ENCODE data around the gene TAOK3.
A peak's percentile ranks its signal among the peaks of the same experiment; 100 is the strongest.
"Not testable (repeated sequence)": the region's sequence is repeated elsewhere in the genome, so short reads cannot be mapped to it uniquely, and the experiment has no call there.

The TAOK3 gene

DNA sequence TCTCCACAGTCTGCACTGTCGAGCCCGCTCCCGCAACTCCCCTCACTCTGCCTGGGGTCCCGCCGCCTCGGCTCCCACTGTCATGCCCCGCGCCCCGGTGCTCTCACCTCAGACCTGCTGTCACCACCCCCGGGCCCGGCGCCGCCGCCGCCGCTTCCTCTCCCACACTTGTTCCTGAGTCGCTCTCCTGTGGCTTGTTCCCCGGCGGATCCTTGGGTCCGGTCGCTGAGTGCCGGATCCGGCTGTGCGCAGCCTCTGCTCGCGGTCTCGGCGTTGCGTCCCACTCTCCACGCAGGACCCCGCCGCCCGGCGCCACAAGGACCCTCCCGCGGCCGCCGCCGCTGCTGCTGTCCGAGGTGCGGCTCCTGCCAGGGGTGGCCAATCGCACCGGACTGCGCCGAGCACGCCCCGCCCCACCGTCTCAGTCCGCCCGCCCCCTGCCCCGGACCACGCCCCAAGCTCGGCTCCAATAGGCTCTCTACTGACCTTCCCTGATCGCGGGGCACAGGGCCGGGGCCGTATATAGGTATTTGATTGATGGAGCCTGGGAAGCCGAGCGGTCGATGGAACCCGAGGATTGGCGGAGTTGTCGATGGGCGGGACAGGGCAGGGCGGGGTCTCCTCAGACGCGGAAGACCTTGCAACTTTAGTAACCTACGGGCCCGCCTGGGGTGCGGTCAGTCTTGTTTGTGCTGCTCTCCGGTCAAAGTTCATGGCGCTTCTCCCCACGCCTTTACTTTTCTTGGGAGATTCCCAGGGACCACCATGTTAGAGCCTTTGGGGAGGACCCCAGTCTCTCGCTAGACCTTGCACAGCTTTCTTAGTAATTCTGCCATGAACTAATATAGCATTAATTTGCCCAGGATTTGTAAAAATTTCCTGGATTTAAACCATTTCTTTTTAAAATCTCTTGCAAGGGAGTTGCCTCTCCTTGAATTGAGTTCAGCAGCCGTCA is at the start of gene TAOK3:
Gene TAOK3 (minus strand): TSS at position 367 of the 955 bp plus-strand sequence. CDS start 117,340 bp downstream, outside the sequence.
- DNase-seq (ENCODE audit: low read depth in 2 of 2) = peak; percentile 94 to 97

DNA sequence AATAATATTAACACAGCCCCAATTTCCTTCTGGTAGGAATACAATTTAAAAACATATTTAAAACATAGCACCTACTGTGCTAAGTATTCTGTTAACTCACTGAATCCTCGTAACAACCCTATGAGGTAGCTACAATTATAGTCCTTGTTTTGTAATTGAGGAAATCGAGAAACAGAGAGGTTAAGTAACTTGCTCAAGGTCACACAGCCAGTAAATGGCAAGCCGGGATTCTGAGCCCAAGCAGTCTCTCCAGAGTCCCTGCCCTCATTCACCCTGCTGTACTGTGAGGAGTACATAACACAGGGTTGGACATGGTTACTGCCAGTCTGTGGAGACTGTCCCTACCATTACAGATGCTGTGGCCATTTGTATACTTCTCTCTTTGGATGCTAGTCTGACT is 48.0 kb upstream of the TAOK3 start:
- DNase-seq (ENCODE audit: low read depth in 2 of 2) = no peak

DNA sequence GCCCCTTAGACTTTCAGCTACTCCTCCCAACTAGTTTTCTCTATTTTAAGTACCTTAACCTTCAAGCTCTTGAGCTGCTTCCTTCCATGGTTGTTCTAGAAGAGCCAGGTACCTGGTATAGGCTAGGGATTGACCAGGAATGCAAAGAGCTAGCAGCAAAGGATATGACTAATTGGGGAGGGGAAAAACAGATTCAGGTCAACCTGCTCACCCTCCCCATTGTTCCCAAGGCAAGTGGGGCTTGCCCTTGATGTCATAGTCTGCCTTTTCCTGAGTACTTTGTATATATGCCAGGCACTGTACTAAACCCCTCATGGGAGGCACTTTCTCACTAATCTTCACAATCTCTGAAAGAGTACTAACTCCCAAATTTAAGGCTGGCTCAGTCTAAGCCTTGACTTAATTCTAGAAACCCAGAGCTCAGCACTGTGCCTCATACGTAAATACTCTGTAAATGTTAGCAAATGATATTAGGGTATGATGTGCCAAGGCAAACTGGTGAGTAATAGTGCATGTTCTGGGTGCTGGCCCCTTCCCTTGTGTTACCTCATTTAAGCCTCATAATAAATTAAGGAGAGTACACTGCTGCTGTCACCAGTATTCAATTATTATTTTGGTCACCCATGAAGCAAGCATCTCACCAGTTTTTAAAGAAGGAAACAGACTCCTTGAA is 45.8 kb upstream of the TAOK3 start:
- DNase-seq (ENCODE audit: low read depth in 2 of 2) = no peak

DNA sequence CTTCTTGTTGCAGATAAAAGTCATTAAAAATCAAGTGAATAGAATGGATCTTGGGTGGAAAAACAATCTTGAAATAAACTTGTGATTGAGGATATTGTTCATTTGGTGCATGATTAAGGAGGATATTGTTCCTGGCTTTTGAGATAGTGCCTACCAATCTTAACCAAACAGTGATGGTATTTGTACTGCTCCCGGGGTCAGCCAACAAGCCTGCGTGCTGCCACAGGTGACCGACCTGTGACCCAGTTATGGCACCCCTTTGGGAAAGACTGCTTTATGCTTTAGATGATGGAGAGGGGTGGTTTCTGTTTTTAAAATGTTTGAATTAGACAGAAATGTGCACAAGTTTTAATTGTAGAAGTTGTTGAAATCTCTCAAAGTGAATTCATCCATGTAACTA is 45.2 kb upstream of the TAOK3 start:
- DNase-seq (ENCODE audit: low read depth in 2 of 2) = no peak

DNA sequence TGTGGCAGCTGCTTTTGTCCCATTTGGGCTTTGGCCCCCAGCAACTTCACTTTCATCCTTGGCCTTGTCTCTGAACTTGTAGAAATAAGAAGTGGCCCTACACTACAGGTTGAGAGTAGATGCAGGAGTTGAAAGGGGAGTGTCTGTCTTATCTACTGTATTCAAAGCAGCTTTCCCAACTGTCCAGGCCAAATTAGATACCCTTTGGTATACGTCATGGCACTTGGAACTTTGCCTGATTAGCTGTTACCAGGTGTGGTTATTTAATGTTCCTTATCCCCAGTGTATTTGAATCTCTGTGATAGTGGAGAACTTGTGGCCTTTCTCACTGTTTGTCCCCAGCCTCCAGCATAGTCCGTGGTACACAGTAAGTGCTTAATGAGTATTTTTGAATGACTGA is 37.1 kb upstream of the TAOK3 start:
- no peak for DNase-seq (ENCODE audit: low read depth in 2 of 2)

DNA sequence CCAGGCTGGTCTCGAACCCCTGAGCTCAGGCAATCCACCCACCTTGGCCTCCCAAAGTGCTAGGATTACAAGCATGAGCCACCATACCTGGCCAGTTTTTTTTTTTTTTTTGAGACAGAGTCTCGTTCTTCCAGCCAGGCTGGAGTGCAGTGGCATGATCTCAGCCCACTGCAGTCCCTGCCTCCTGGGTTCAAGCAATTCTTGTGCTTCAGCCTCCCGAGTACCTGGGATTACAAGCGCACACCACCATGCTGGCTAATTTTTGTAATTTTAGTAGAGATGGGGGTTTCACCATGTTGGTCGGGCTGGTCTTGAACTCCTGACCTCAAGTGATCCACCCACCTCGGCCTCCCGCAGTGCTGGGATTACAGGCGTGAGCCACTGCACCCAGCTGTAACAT is 35.5 kb upstream of the TAOK3 start:
- DNase-seq (ENCODE audit: low read depth in 2 of 2) = not testable (repeated sequence)

DNA sequence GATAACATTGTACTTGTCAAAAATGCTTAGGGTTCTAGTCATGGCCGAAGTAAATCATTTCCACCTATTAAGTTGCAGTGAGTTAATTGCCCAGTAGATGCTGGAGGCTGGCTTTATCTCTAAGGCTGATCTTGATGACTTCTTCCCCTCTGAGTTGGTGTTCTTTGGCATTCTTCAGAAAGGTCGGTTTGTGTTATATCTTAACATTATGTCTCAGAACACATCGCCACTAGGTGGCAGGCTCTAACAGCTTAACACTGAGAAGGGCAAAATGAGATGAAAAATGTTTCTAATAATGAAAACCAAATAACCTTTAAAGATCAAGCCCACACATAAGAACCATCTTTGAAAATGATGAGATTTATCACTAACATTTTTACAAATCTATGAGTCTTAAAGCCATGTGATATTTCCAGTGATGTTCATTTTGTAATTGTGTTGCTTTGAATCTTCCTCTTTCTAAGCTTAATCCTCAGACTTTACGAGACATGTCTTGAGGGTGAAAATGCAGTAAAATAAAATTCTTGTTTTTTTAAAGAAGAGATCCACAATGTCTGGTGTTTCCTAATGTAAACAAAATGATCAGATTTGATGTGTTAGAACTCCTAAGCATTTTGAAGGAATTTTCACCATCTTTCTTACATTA is 32.3 kb upstream of the TAOK3 start:
- peak; percentile 49 to 61 for DNase-seq (ENCODE audit: low read depth in 2 of 2)

DNA sequence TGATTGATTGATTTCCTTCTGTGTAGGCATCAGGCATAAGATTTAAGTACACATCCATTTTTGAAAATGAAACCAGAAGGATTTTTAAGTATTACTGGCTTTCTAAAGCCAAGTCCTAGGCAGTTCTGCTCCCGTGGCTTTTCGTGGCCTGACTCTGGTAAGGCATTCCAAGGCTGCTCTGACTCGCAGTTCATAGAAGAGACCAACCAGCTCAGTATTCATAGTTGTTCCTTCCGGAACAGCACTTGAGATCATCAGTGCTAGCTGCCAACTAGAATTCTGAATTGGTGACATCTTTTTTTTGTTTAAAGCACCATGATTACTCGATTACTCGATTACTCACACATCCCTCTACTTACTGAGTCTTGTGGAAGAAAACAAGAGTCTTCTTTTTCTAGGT is 29.5 kb upstream of the TAOK3 start:
- no peak for DNase-seq (ENCODE audit: low read depth in 2 of 2)

DNA sequence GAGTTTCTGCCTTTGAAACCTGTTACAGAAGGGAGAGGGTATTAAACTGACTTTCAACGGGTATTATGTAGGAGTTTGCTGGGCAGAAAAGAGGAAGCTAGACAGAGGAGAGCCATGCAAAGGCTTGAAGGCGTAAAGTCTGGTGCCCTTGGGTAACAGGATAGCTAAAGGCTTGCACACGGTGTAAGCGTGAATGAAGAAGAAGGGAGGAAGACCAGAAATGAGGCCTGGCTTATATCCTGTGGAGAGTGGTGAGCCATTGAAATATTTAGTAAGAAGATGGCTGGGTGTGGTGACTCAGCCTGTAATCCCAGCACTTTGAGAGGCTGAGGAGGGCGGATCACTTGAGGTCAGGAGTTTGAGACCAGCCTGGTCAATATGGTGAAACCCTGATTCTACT is 26.2 kb upstream of the TAOK3 start:
- DNase-seq (ENCODE audit: low read depth in 2 of 2) = no peak

DNA sequence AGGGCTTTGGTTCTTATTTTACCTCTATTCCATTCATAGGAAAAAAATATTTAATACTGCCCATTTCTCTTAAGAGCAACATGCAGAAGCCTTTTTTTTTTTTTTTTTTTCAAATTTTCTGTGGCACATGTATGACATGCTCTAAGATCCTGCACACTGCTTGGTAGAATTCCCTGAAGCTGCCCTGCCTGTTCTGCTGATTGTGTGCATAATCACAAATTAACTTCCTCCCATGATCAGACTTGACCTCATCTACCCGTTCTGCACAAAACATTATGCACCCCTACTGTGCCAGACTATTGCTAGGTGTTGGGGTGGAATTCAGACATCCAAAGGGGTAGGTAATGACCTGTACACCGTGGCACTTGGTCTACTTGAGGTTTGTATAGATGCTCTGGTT is 25.8 kb upstream of the TAOK3 start:
- DNase-seq (ENCODE audit: low read depth in 2 of 2) = no peak

DNA sequence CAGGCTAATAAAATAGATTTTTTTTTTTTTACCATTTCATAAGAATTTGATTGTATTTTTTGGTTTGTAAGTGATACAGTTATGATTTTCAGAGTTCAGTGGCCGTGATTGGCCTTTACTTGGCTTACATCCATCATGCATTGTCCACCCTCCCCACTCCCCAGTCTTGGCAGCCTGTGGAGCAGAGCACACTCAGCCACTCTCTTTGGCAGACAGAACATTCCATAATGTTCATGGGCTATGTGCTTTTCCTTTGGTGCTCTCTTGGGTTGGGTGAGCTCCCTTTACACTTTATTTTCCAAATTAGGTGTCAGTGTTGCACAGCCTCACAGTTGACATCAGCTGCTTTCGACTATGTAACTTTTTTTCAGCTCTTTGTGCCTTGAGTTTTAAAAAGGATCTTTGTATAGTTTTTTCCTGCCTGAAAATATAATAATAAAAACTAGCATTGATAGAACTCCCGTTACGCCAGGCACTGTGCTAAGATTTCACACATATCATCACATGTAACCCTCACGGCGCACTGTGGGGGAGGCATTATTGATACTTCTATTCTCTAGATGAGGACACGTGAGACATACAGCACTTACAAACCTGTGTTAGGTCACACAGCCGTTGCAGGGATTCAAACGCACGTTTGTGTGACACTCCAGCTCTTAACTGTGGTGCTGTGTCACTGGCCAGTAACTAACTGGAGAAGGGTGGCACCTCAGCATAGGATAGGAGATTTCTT is 25.2 kb upstream of the TAOK3 start:
- DNase-seq (ENCODE audit: low read depth in 2 of 2) = no peak

DNA sequence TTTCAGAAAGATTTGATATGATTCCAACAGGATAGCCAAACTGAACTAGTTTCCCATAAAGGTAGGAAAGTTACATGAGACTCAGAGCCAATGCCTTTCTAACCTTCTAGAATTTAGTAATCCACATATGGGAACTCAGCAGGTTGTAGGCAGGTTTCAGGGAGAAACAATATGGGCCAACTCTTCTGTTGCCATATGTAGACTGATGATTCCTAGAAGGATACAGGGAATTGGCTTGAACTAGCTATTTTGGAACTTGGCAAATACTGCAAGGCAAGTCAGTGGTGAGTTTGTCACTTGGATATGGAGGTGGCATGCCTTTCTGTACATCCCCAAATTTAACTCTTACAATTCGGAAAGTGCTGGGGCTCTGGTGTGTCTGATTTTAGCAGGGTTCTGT is 19.1 kb upstream of the TAOK3 start:
- no peak for DNase-seq (ENCODE audit: low read depth in 2 of 2)

DNA sequence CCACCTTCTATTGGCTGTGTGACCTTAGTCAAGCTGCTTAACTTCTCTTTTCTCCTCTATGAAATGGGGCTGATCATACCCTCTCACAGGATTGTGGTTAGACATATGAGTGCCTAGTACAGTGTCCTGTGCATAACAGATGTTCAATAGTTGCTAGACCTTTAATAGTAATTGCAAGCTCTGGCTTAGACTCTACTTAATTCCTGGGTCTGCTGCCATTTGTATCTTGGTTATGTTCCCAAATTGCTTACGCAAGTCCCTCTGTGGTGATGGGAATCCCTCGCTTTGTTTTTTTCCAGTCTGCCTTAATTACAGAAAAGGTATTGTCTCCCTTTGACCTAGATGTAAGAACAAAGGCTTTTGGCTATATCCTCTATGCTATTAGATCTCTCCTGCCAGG is 18.7 kb upstream of the TAOK3 start:
- no peak for DNase-seq (ENCODE audit: low read depth in 2 of 2)

DNA sequence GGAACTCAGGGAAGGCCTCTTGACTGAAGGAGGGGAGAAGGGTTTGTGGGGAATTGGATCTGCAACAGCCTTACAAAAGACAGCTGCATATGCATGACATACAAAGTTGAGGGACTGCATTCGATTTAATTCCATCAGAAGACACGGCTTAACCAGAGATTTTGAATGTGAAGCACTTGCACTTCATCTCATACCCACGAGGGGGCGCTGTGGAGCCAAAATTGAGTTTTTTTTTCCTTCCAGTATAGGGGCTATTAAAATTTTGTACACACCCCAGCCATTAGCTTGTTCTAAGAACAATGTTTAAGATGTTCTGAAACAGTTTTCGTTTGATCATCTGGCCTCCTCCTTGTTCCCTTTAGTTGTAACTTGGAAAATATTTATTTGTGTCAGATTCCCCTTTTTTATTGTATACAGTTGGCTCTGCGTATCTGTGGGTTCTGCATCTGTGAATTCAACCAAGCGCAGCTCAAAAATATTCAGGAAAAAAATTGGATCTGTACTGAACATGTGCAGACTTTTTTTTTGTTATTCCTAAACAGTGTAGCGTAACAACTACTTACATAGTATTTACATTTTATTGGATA is 5.3 kb upstream of the TAOK3 start:
- DNase-seq (ENCODE audit: low read depth in 2 of 2) = peak; percentile 57 to 71

DNA sequence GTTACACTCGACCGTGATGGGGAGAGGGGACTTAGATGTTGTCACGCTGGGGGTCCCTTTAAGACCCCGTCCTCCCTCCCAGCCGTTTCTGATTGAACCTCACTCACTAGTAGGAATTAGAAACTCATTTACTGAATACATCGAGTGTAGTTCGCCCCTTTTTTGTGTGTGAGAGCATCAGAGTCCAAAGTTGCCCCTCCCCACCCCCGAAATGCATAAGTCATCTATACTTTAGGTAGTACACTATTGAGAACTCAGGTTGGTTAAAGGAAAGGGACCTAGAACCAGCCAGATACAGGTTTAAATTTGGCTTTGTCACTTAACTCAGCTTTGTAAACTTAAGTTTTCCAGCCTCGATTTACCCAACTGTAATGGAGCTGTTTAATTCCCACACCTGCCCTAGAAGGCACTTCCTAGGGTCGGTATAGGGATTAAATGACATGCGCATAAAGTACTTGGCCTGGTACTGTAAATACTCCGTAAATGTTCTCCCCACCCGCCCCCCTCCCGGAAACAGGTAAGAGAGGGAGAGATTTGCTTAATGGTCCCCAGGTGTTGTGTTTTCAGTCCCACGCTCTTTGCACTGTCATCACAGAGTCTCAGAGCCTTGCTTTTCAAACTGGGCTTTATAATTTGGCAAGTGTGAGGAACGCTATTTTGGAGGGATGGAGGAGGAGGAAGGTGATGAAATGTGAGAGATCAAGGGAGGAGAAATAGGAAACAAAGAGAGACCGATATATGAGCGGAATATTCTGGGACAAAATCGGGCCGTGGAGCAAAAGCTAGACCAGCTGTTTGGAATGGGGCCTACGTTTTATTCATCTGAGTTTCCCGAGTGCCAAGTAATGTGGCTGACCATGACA is 4.5 kb upstream of the TAOK3 start:
- DNase-seq (ENCODE audit: low read depth in 2 of 2) = no peak

DNA sequence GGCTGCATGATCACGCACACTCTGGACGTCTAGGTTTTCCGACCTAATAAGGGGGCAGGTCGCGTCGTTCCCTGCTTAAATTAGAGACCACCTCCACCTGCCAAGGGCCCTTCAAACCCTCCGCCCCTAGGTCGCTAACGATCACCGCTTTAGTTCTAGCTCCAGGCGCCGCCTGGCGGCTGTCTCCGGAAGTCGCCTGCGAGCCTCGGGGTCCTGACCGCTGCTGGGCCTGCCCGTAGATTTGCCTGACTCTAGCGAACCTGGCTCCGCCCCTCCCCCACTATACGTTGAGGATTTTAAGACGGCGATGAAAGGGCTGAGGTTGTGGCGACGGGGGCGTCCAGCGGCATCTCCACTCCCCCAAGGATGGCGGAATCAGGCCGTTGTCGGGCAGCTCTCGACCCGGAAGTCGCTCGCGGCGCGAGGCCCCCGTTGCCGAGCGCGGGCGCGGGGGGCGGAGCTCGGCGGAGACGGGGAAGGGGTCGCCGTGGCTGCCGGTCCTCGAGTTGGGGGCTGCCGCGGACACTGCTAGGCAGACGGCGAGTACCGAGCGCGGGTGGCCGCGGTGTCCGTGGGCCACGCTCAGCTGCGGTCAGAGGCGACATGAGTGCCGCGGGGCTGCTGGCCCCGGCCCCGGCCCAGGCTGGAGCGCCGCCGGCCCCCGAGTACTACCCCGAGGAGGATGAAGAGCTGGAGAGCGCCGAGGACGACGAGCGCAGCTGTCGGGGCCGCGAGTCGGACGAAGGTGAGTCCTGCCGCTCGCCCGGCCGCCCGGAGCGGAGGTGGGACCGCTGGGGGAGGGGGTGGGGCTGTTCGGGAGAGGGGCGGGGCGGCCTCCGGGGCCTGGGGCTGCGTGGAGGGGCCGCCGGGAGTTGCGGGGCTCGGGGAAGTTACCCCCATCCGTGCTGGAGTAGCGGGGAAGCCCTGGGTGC is 3.6 kb upstream of the TAOK3 start, which contains the start of gene SUDS3:
Gene SUDS3 (plus strand): TSS at position 467 of the 932 bp plus-strand sequence. CDS start 137 bp downstream, at position 604.
- peak; percentile 87 to 92 for DNase-seq (ENCODE audit: low read depth in 2 of 2)

DNA sequence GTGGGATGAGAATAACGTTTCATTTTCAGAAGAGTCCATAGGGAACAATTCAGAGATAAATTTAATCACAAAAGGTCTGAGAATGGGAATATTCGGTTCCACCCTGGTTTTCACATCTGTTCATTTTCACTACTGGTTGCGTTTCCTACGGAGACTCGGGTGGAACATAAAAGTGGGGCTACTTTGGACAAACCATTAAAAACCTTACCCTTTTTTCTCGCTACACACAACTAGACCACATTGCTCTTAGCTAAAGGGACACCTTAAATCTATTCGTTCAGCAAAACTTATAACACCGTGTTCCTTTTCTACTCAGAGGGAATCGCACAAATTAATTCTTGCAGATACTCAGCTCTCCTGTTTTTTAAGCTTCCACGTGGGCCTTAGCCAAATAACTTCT is 2.6 kb upstream of the TAOK3 start:
- DNase-seq (ENCODE audit: low read depth in 2 of 2) = no peak

DNA sequence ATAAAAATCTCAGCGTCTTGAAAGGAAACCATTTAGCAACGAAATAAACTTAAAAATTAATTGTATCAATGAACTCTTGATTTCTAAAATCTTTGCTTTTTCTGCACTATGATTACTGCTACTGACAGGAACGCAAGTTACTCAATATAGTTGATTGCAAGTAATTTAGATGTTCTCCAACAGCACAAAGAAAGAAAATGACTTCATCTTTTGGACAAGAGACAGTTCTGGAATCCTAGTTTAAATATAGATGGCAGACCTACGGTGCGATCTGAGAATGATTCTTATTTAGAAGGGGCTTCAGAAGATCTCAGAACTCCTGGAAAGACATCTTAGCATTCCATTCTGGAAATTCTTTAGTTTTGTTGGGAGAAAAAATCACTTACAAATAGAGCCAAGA is 2.2 kb upstream of the TAOK3 start:
- DNase-seq (ENCODE audit: low read depth in 2 of 2) = no peak

DNA sequence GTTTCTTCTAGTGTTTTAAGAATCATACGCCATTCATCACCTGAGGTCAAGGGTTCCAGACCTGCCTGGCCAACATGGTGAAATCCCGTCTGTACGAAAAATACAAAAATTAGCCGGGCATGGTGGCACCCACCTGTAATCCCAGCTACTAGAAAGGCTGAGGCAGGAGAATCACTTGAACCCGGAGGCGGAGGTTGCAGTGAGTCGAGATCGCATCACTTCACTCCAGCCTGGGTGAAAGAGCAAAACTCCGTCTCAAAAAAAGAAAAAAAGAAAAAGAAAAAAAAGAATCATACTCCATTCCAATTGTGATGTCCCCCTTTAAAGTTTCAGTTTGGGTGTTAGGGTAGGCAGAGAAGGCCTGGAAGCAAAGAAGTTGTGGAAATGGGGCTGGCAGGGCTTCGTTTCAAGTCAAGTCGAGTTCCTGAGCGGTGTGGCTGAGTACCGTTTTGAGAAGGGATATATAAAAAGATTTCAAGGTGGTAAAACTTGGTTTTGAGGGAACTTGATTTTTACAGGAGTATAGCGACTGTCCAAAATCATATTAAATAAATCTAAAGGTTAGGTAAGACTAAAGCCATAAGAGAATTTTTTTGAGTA is 1.5 kb upstream of the TAOK3 start:
- DNase-seq (ENCODE audit: low read depth in 2 of 2) = no peak

Data from stimulated activated CD4-positive, alpha-beta T cell treated with anti-CD3 and anti-CD28 coated beads, Interleukin-4, amount 100 ng/mL, for 48 hours (primary cell).